ENCODE measurements around the gene ACTL8.

DNA sequence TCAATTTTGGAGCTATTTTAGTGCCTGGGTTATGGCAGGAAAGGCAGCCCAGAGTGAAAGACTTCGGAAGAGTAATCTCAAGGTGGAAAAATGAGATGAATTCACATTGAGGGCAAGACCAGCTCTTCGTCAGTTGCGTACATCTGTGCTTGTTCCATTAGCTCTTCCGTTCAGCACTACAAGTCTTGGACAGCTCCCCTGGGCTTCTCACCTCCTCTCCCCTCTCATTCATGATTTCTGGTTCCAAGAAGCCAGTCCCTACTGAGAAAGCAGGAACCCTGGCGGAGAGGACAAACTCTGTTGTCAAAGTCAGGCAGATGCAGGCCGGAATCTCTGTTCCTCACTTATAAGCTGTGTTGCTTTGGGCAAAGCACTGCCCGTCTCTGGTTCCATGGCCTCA lies 76.5 kb downstream of the ACTL8 start:
- TF ChIP-seq POLR2AphosphoS5 (IDR thresholded peaks at IDR 0.05; ENCODE audit: low read depth, low read length), result no peak
- TF ChIP-seq TAF1 (IDR thresholded peaks at IDR 0.05; ENCODE audit: borderline replicate concordance, insufficient read depth, low read length), result no peak

Data from PFSK-1 (cell line).